ENCODE measurements around the gene SHC4.

- TF ChIP-seq CTCF (IDR thresholded peaks at IDR 0.05; ENCODE audit: insufficient read depth, low read length): no peak
- no peak for TF ChIP-seq REST (IDR thresholded peaks at IDR 0.05; ENCODE audit: insufficient replicate concordance, low read depth)
- TF ChIP-seq GABPA (IDR thresholded peaks at IDR 0.05; ENCODE audit: low read depth): no peak
- no peak for TF ChIP-seq POLR2AphosphoS5 (IDR thresholded peaks at IDR 0.05; ENCODE audit: low read depth)
- no peak for TF ChIP-seq SPI1 (IDR thresholded peaks at IDR 0.05; ENCODE audit: borderline replicate concordance, low read depth)
These were observed 38.0 kb downstream of the SHC4 start for GRCh38 chr15:48925714-48926223.
